ENCODE data around the gene ANKRD31.
"Not testable (repeated sequence)": the region's sequence is repeated elsewhere in the genome, so short reads cannot be mapped to it uniquely, and the experiment has no call there.

The ANKRD31 gene

GRCh38 chr5:75225506-75225905, 11.2 kb downstream of the ANKRD31 start:
- no peak for DNase-seq

GRCh38 chr5:75220787-75221186, 15.9 kb downstream of the ANKRD31 start:
- not testable (repeated sequence) for DNase-seq

GRCh38 chr5:75214928-75215327, 21.8 kb downstream of the ANKRD31 start:
- DNase-seq: no peak

GRCh38 chr5:75214409-75214808, 22.3 kb downstream of the ANKRD31 start:
- no peak for DNase-seq

- DNase-seq: no peak
These were observed 33.1 kb downstream of the ANKRD31 start for GRCh38 chr5:75203604-75204003.

GRCh38 chr5:75202935-75203334, 33.7 kb downstream of the ANKRD31 start:
- no peak for DNase-seq

- no peak for DNase-seq
These were observed 35.9 kb downstream of the ANKRD31 start for GRCh38 chr5:75200776-75201175.

GRCh38 chr5:75199946-75200345, 36.7 kb downstream of the ANKRD31 start:
- DNase-seq: no peak

GRCh38 chr5:75199071-75199470, 37.6 kb downstream of the ANKRD31 start:
- no peak for DNase-seq

- DNase-seq: no peak
These were observed 38.9 kb downstream of the ANKRD31 start for GRCh38 chr5:75197745-75198144.

GRCh38 chr5:75192804-75193203, 43.9 kb downstream of the ANKRD31 start:
- no peak for DNase-seq

GRCh38 chr5:75192264-75192663, 44.4 kb downstream of the ANKRD31 start:
- DNase-seq: no peak

GRCh38 chr5:75190227-75190626, 46.5 kb downstream of the ANKRD31 start:
- DNase-seq: no peak

- no peak for DNase-seq
These were observed 47.3 kb downstream of the ANKRD31 start for GRCh38 chr5:75189353-75189752.

GRCh38 chr5:75185763-75186162, 50.9 kb downstream of the ANKRD31 start:
- no peak for DNase-seq

- DNase-seq: not testable (repeated sequence)
These were observed 60.7 kb downstream of the ANKRD31 start for GRCh38 chr5:75176009-75176408.

- DNase-seq: not testable (repeated sequence)
These were observed 61.8 kb downstream of the ANKRD31 start for GRCh38 chr5:75174872-75175271.

- no peak for DNase-seq
These were observed 67.2 kb downstream of the ANKRD31 start for GRCh38 chr5:75169516-75169915.

GRCh38 chr5:75168026-75168735, 68.5 kb downstream of the ANKRD31 start:
- no peak for DNase-seq

- no peak for DNase-seq
These were observed 69.3 kb downstream of the ANKRD31 start for GRCh38 chr5:75167345-75167744.

- DNase-seq: not testable (repeated sequence)
These were observed 75.2 kb downstream of the ANKRD31 start for GRCh38 chr5:75161508-75161907.

GRCh38 chr5:75156585-75156984, 80.1 kb downstream of the ANKRD31 start:
- DNase-seq: no peak

- DNase-seq: no peak
These were observed 83.8 kb downstream of the ANKRD31 start for GRCh38 chr5:75152860-75153259.

- no peak for DNase-seq
These were observed 88.6 kb downstream of the ANKRD31 start for GRCh38 chr5:75148051-75148450.
